NCI-H2171 treated with DMSO at 0.1 percent for 48 hours (cell line): Measurements from ENCODE around the gene MAB21L4.

Source experiments
- DNase-seq: peaks from one replicate; lab custom pipeline; 2025; lab: John Stamatoyannopoulos, UW

The MAB21L4 gene

DNA sequence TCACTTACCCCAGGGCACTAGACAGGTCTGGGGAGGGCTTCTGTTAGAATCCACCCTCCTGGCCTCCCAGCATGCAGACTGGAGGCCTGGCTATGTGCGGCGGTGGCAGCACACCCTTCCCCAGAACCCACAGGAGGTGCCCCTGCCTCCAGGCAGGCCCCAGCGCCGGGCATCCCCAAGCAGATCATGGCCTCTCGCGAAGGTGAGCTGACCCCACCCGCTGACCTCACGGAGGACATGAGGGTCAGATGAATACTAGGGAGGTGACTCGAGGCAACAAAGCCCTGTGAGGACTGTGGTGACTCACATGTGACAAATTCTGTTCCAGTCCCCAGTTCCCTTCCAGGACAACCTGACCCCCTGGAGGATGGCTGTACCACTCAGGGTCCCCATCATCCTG is 1.9 kb downstream of the MAB21L4 start:
- DNase-seq = no peak

DNA sequence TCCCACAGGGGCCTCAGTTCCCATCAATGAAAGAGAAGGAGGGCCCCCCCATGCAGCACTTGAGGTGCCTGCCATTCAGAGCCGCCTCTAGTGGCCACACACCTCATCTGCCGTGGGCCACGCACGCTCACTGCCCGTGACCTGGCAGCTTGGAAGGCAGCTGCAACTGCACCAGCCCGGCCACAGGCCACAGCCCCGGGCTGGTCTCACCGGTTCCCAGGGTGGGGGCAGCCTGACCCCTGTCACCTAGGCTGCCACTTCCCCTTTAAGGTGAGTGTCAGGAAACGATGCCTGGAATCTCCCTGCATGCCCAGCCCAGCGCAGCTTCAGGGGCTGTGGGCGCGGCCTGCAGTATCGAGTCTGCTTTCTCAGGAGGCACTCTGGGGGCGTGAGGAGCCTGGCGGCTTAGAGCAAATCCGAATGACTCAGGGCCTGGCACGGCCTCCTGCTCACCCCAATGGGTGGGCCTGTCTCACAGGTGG is 2.6 kb downstream of the MAB21L4 start:
- no peak for DNase-seq

DNA sequence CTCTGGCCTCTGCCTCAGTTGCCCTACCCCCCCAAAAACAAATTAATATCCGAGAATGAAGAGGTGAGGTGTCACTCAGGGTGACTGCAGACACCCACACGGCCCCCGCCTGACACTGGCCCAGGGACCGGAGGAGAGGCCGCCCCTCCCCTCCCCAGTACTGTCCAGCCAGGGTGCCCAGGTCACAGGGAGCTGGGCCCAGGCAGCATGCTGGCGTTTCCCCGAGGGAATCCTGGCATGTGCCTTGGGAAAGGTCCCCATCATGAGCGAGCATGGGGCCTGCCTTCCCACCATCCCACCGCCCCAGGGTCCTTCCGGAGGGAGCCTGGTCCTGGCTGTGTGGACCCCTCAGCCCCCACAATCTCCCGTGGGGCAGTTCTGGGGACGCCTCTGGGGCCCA is 3.0 kb downstream of the MAB21L4 start:
- DNase-seq = no peak

DNA sequence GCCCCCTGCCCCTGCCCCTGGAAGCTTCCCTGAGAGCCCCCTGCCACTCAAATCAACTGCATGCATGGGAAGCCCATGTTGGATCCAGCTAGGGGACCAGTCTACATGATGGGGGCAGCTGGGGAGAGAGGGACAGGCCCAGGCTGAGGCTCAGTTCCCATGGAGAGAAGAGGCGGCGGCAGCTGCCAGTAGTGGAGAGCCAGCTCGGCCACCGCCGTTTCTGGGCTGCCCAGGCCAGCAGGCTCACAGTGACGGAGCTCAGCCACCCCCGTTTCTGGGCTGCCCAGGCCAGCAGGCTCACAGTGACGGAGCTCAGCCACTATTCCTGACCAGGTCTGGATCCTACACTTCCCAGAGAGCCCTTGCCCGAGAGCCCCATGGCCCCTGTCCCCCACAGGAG is 3.6 kb downstream of the MAB21L4 start:
- DNase-seq = no peak

DNA sequence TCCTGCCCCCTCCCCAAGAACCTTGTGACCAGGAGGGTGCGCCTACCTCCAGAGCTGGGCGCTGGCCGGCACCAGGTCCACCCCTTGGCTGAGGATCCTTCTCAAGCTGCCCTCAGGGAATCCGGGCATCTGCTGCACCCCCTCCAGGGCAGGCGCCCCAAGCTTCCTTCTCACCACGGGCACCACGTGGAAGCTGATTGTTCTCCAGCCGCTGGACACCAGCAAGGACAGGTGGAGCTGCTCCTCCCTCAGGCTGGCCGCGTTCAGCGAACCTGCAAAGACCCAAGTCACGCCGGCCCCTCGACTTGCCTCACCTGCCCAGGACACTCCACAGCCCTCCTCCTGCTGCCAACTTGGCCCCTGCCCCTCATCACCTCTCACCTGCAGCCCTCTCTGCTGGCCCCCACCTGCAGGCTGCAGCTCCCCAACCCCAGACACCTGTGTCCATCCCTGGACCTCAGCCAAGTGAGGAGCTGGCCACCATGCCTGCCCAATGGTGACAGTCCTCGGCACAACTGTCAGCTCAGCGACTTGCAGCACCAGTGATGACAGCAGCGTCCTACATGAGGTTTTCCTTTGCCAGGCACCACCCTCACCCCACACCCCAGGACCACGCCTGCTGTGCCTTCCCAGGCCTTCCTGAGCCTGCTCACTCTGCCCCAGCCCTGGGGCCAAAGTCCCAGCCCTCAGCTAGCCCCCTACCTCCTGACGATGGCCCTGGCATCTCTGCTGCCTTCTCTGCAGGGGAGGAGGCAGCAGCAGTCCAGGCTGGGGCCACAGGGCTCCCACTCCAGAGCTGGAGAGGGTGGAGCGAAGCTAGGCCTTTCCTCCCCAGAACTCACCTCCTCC is 4.2 kb downstream of the MAB21L4 start:
- no peak for DNase-seq

DNA sequence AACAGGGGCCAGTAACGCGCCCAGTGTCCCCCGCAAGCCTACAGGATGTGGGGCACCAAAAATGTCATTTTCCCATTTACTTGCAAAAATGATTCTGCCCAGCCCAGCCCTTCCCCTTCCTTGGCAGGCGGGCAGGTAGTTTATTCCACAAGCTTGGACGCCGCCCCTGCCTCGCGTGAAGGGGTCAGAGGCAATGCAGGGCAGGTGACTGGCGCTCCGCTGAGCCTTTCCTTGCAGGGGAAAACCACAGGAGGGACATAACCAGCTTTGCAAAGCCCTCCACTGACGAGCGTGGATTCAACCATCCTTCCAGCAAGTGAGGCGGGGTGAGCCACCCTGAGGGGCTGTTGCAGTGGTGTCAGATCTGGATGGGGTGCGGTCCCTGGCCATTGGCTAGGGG is 5.3 kb downstream of the MAB21L4 start:
- DNase-seq = no peak

DNA sequence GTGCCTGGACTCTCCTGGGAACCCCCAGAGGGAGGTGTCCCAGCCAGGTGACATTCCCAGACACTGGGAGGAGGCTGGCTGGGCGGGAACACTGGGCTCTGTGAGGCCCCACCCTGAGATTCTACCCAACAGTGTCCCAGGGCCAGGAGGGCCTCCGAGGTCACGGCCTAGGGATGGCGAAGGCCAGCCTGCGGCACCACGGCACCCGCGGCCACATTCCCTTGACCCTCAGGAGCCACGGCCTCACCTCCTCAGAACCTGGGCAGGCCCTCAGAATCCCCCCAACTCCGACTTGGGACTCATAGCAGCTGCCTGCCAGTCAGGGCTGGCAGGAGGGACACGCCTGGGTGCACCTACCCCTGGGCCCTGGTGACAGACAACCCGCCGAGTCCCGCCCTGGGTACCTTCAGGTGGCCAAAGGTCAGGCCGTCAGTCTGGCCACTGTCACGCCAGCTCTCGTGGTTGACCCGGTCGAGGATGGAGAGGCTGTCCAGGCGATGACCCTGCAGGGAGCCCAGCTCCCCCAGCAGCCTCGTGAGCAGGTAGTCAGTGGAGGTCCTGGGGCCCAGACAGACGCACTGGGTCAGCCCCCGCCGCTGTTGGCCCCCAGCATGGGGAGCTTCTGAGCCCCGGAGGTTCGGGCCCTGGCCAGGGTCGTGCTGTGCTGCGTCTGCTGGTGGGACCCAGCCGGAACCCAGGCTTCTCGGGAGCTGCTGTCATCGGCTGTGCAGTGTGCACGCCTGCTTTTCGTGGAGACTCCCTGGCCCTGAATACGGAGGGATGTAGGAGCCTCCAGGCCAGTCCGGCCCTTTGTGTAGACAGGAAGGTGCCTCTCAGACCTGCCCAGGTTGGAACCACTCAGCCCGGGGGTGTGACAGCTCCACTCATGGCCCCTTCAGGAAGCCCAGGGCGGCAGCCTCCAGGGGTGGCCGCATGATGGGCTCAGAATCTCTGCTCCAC is 6.1 kb downstream of the MAB21L4 start:
- DNase-seq = no peak

DNA sequence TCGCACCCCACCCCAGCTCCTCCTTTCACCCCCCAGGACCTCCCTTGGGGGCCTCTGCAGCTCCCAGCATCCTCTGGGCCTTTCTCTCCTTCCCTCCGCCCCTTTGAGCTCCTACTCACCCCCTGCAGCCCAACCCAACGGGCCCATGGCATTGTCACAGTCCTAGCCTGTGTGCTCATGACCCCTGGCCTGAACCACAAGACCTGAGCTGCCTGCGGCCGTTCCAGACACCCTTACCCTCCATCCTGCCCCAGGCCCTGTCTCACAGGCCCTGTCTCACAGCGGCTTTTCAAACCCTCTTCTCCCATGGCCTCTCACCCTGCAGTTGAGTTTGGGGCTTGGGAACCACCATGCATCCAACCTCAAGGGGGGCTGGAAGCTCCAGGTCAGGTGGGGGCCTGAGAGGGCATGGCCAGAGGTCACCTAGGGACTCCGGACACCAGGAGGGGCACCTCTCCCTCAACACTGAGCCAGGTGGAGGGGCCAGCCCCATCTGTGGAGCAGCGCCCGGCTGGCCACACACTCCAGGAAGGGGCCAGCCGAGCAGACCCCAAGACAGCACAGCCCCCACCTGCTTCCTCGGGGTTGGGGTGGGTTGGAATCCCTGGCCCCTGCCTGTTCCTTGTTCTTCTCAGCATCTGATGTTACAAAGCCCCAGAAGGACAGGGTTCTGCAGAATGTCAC is 6.9 kb downstream of the MAB21L4 start:
- DNase-seq = no peak

DNA sequence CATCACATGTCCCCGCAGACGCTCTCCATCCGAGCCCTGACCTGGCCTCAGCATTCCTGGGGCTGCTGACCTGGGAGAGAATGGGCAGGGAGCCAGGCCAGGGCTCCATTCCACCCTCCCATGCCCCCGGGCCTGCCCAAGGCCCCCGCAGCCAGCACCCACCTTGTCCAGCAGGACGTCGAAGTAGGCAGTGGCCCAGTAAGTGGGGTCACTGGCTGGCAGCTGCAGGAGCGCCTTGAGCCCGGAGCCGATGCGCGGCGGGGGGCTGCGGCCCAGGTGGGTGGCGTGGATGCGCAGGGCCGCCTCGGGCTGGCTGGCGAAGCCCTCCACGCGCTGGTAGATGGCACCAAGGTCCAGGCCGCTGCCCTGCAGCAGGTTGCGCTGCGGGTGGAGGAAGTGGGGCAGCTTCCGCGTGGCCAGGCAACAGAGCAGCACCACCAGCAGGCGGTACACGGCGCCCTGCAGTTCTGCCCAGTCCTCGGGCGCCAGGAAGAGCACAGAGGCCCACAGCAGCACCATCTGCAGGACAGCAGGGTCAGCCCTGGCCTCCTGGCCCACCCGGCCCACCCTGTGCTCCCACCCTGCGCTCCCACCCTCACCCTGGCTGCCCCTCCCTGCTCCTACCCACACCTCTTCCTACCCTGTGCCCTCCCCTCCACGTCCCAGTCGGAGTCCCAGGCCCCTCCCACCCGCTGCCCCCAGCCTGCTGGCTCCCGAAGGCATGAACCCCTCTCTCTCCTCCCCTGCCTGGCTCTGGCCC is 7.6 kb downstream of the MAB21L4 start:
- no peak for DNase-seq

DNA sequence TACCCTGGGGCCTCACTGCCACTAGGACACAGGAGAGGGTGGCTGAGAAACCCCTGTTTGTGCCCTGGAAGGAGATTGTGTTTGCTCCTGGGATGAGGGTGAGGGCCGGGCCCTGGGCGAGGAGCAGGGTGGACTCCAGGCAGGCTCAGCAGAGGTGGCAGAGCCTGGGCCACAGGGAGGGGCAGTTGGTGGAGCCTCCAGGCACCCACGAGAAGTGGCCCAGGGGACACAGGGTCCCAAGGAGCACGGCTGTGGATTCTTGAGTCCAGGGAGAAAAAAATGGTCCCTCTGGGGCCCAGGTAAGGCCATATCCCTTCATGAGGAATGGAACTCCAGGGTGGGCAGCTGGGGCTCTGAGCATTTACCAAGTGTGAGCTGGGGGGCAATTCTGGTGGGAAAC is 8.3 kb downstream of the MAB21L4 start:
- no peak for DNase-seq

DNA sequence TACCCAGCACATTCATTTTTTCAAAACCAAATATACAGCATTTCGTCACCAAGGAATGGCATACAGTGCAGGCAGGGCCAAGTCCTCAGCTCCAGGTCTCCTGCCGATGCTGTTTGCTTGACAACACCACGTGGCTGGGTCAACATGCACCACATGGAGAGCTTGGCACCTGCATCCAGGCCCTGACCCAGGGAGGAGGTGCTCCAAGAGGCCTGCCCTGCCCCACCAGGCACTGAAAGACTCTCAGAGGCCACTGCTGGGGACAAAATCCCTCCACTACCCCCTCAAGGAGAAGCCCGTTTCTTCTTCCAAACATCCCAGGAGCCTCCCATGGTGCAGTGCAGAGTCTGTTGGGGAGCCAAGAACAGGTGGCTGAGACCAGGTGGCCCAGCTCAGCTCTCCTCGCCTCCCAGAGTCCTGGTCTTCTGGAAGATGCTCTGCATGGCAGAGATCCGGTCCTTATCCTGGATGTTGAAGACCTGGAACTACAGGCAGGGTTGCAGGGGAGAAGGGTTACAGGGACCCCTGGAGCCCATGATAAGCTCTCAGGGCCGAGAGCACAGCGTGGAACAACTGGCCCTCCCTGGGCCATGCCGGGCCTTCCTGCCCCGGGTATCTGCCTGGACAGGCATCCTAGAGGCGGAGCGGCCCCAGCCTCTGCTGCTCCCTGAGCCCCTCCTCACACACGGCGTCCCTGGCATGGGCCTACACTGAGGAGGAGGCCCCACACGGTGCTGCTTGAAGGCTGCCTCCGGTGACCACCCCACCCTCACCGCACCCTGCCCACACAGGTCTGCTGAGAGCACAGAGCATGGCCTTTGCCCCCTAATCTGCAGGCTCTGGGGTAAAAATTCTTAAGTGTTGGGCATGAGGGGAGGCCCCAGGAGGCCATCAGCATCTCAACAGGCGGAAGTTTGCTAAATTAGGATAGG is 9.0 kb downstream of the MAB21L4 start:
- no peak for DNase-seq

DNA sequence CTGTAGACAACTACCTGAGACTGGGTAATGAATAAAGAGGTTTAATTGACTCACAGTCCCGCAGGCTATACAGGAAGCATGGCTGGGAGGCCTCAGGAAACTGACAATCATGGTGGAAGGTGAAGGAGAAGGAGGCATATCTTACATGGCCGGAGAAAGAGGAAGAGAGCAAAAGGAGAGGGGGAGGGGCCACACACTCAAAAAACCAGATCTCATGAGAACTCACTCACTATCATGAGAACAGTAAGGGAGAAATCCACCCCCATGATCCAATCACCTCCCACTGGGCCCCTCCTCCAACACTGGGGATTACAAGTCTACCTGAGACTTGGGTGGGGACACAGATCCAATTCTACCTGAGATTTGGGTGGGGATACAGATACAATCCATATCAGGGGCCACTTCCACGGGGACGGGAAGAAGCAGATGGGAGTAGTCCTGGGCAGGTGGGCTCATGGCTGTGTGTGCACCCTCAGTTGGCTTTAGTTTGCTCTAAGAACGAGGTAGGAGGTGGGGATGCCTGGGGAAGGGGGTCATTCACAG is 9.9 kb downstream of the MAB21L4 start:
- no peak for DNase-seq

DNA sequence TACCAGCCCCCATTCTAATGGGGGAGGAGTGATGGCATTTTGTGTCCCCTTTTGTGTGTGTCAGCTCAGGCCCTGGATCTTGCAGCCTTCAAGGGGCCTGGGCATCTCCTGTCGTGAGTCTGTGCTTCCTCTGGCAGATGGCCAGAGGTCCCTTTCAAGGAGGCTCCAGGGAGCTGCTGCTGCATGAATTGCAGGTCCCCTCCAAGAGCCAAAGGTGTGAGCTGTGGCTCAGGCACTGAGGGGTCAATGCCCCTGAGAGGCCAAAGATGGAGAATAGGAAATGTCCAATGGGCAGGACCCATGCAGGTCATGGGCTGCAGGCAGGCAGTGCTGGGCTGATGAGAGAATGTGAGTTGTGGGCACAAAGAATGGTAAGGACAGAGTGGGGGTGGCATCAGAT is 10.4 kb downstream of the MAB21L4 start:
- no peak for DNase-seq

DNA sequence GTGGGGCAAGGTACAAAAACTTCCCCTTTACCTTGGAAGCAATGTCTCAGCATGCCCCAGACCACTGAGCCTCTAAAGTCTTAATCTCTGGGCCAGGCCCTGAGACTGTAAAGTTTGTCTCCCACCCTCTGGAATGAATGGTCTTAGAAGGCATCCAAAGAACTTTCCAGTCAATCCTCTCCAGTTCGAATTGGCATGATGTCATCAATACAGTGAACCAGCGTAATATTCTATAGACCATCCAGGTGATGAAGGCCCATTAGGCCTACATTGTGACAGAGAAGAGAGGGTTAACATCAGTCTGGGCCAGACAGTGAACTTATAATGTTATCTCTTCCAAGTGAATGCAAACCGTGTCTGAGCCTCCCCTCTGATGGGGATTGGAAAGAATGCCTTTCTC is 11.2 kb downstream of the MAB21L4 start:
- no peak for DNase-seq

DNA sequence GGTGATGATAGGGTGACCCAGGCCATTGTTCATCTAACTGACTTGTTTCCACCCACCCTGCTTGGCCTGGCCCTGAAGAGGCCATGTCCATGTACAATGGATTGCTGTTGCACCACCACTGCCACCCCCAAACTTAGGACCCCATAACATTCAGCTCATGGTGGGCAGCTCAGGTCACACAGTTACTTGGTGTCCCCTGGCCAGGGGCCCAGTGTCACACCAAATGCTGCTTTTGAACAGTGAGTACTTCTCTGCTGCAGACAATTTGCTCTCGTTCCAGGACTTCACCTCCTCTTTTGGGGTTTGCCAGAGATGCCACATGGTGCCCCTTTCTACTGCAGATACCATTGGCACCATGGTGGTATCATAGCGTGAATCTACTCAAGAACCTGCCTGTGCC is 11.7 kb downstream of the MAB21L4 start:
- DNase-seq = no peak

DNA sequence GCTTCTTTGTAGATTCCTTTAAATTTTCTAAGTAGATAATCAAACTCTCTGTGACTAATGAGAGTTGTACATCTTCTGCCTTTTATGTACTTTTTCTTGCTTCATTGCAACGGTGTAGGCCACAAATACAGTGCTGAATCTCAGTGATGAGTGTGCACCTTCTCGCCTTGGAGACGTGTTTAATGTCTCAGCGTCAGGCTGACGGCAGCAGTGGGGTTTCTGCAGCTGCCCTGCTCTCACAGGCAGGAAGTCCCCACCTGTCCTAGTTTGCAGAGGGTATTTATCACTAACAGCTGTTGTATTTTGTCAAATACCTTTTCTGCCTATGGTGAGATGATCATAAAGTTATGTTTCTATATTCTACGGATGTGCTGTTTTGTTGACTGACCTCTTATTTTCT is 14.0 kb downstream of the MAB21L4 start:
- DNase-seq = peak; percentile 26

DNA sequence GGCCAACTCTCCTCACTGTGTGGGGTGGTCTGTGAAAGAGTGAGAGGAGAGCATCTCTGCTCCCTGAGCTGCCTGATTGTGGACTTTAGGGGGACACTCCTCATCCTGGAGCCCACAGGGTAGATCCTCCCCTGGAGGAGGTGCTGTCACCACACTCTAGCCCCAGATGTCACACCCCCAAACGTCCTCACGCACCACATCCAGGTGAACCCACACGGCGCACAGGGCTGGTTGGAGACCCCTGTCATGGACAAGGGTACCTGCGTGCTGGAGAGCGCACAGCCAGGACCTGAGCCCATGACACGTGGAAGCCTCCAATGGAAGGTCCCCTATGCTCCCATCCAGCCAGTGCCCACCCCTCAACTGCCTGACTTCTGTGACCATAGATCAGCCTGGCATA is 16.9 kb downstream of the MAB21L4 start:
- DNase-seq = no peak

DNA sequence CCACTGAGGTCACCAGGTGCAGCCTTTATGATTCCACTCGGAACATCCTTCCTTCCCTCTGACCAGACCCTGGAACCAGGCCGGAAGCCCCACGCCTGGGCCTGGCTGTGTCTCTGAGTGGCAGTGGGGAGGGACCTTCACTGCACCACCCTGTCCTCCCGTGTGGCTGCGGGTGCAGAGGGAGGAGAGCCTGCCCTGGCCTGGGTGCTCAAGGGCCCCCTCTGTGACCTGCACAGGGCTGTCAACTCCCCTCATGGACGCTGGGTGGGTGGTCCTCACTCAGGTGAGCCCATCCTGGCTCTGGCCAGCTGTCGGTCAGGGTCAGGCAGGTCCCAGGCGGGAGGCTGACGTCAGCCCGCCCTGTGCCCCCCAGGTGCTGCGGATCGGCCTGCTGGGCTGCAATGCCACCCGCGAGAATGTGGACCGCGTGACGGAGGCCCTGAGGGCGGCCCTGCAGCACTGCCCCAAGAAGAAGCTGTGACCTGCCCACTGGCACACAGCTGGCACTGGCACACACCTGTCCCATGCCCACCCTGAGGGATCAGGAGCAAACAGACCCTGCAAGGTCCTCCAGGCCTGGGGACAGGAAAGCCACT is 17.5 kb downstream of the MAB21L4 start:
- no peak for DNase-seq

DNA sequence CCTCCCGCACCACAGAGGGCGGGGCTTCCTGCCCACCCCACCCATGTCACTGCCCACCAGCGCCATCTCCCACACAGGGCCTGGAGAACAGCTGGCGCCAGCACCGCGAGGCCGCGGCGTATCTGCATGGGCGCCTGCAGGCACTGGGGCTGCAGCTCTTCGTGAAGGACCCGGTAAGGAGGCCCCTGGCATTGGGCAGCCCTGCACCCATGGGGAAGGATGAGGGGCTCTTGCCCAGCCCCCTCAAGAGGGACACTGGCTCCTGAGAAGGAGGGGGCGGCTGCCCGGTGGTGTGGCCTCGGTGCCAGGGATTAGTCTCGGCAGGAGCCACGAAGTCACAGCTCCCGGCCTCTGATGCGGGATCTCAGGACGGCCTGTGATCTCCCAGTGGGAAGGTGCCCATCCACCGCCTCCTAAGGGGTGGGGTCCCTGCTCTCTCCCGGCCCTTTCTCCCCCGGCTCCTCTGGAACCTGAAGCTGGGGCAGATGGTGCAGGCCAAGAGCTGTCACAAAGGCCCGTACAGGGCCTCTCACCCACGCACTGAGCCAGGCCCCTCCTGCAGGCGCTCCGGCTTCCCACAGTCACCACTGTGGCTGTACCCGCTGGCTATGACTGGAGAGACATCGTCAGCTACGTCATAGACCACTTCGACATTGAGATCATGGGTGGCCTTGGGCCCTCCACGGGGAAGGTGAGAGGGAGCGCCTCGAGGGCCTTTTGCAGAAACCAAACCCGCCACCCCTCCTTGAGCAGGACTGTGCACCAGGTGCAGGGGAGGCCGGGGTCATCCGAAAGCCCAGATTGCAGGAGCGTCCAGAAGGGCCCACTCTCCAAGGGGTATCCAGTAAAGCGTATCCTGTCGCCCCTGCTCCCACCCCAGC is 18.3 kb downstream of the MAB21L4 start:
- no peak for DNase-seq
